GM12891 (cell line): ENCODE results near the gene LMNTD1.
A peak's percentile ranks its signal among the peaks of the same experiment; 100 is the strongest.

Source experiments
- DNase-seq: peaks from one replicate; pipeline ENCODE4 v3.0.0; 2011; ENCODE audit warnings: low spot score; ENCODE audit not compliant: insufficient read length
- FAIRE-seq: peaks from 2 replicates; lab custom pipeline; 2011; peaks lifted over from hg19 to GRCh38; lab: Jason Lieb, UNC
- PAX5 ChIP-seq: IDR thresholded peaks from 2 replicates; pipeline ENCODE4 v1.6.1; 2011; ENCODE audit warnings: low read length, moderate library complexity, mild to moderate bottlenecking; ENCODE audit not compliant: insufficient read depth, severe bottlenecking
- POLR2A ChIP-seq: IDR thresholded peaks from 2 replicates; pipeline ENCODE4 v1.6.1; 2011; ENCODE audit warnings: low read depth, low read length, control low read depth
- POLR2AphosphoS5 ChIP-seq: IDR thresholded peaks from 2 replicates; pipeline ENCODE4 v1.6.1; 2011; ENCODE audit warnings: low read depth, low read length, control low read depth
- POU2F2 ChIP-seq: IDR thresholded peaks from 2 replicates; pipeline ENCODE4 v1.6.1; 2011; ENCODE audit warnings: low read depth, mild to moderate bottlenecking, control low read depth, low read length, moderate library complexity
- SPI1 ChIP-seq: IDR thresholded peaks from 2 replicates; pipeline ENCODE4 v1.6.1; 2011; ENCODE audit warnings: low read depth, low read length, control low read depth
- TAF1 ChIP-seq: IDR thresholded peaks from 2 replicates; pipeline ENCODE4 v1.6.1; 2011; ENCODE audit warnings: low read depth, low read length, control low read depth

The LMNTD1 gene

GRCh38 chr12:25480145-25480544 is 72.9 kb downstream of the LMNTD1 start:
- FAIRE-seq (no peak), DNase-seq (no peak)
- TF ChIP-seq TAF1 (no peak), SPI1 (no peak)

DNA sequence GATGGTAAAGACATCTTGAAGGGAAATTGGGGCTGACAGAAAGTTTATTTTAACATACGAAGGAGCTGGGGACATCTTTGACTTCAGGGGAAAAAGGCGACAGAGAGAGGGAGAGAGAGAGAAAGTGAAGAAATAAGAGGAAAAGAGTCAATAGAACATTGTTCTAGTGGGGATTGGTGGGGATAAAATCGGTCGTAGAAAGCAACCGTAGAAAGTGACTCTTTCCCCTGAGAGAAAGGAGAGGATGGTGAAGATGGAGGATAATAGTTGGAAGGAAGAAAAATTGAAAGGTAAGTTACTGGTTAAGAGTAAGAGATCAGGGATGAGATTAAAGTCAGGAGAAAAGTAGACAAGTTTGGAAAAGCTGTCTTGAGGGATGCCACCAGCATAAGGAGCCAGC is 75.9 kb downstream of the LMNTD1 start:
- FAIRE-seq (no peak), DNase-seq (no peak)
- TF ChIP-seq TAF1 = no peak
- no peak for TF ChIP-seq SPI1
- TF ChIP-seq PAX5 = no peak
- TF ChIP-seq POLR2AphosphoS5 = no peak
- TF ChIP-seq POU2F2 = no peak
- no peak for TF ChIP-seq POLR2A

DNA sequence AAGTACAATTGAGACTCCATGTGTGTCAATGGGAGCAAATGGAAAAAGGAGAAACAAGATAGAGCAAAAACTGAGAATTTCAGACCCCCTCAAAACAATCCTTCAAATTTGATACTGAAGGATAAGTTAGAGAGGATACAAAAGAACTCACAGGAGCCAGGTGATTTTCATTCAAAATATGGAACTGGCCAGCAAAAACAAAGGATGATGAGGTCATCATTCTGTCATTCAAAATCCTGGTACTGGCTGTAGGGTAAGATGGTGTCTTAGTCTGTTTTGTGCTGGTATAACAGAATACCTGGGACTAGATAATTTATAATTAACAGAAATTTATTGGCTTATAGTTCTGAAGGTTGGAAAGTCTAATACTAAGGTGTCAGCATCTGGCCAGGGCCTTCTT is 80.6 kb downstream of the LMNTD1 start:
- FAIRE-seq = no peak
- TF ChIP-seq SPI1 (no peak), PAX5 (no peak), TAF1 (no peak), POLR2A (no peak), POU2F2 (no peak), POLR2AphosphoS5 (no peak)
- DNase-seq = no peak

DNA sequence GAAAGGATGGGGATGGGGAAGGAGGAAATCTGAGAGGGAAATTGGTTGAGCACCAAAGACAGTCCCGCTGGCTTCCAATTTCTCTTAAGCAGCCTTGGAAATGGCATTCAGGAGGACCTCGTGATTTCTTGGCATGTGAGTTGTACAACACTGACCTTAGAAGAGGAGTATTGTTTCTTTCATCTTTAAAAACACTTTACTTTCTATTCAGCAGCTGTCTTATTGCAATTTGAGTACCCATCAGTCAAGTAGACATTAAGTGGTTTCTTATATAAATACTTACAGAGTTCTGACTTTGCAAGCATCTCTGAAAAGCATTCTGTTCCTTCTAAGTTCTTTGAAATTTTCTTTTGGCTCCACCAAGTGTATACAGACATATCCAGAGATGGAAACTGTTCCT is 83.2 kb downstream of the LMNTD1 start:
- DNase-seq (no peak), FAIRE-seq (no peak)
- TF ChIP-seq POLR2A = no peak
- no peak for TF ChIP-seq POU2F2
- TF ChIP-seq TAF1 = no peak
- no peak for TF ChIP-seq PAX5
- no peak for TF ChIP-seq POLR2AphosphoS5

- FAIRE-seq = no peak
- TF ChIP-seq POU2F2 (no peak), TAF1 (no peak), PAX5 (no peak), SPI1 (no peak), POLR2A (no peak), POLR2AphosphoS5 (no peak)
- no peak for DNase-seq
These were observed 83.7 kb downstream of the LMNTD1 start for GRCh38 chr12:25469368-25469767.

GRCh38 chr12:25463521-25463920 is 89.6 kb downstream of the LMNTD1 start:
- FAIRE-seq (no peak), DNase-seq (no peak)
- TF ChIP-seq POLR2A (no peak), TAF1 (no peak), POU2F2 (no peak), PAX5 (no peak), POLR2AphosphoS5 (no peak), SPI1 (no peak)

DNA sequence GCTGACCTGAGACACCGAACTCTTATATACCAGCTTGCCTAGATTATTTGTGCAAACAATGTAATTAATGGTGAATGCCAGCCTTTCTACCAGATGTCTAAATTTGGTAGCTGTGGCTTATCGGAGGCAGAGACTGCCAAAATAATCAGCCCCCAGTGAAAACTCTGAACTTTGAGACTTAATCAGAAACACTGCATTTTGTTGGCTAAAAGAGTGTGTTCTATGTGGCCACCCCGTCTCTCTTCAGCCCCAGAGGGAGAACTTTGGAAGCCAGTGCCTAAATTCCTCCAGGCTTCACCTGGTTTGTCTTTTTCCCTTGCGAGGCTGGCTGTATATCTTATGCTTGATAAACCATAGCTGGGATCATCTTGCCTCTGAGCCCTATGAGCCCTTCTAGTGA is 90.1 kb downstream of the LMNTD1 start:
- TF ChIP-seq POU2F2 = no peak
- no peak for TF ChIP-seq TAF1
- TF ChIP-seq PAX5 = no peak
- TF ChIP-seq POLR2A = no peak
- TF ChIP-seq SPI1 = no peak
- no peak for TF ChIP-seq POLR2AphosphoS5
- FAIRE-seq = no peak
- DNase-seq = no peak

GRCh38 chr12:25459541-25459951 is 93.5 kb downstream of the LMNTD1 start:
- peak; percentile 66 for FAIRE-seq

DNA sequence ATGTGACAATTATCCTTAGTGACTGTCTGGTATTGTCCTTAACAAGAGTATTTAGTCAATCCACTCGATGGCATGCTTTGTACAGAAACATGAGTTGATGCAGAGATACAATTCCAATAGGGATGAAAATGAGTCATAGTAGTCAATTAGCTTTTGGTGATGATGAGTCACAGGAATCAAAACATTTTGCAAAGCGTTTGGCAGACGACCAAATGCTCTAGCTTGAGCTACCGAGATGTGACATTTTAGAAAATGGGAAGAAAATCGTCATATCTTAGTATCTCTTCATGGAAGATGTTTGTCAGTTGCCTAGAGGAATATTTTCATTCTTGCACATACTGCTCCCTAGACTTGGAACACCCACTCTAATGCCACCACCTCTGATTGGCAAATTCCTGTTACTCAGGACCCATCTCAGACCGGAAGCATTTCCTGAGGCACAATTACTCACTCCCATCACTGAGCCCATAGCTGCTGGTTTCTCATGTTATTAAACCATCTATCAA is 95.0 kb downstream of the LMNTD1 start:
- FAIRE-seq (no peak), DNase-seq (no peak)
- no peak for TF ChIP-seq TAF1
- TF ChIP-seq POU2F2 = no peak
- no peak for TF ChIP-seq POLR2AphosphoS5
- no peak for TF ChIP-seq PAX5
- no peak for TF ChIP-seq SPI1
- no peak for TF ChIP-seq POLR2A

More at GRCh38 chr12:25459541-25459951, 93.5 kb downstream of the LMNTD1 start:
- TF ChIP-seq POLR2A (no peak), TAF1 (no peak), SPI1 (no peak), PAX5 (no peak), POLR2AphosphoS5 (no peak)
- no peak for DNase-seq

DNA sequence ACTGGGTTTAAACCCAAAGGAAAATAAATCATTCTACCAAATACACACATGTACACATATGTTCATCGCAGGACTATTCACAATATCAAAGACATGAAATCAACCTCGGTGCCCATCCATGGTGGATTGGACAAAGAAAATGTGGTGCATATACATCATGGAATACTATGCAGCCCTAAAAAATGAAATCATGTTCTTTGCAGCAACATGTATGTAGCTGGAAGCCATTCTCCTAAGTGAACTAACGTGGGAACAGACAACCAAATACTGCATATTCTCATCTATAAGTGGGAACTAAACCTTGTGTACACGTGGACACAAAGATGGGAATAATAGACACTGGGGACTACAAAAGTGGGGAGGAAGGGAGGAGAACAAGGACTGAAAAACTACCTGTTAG is 96.6 kb downstream of the LMNTD1 start:
- no peak for DNase-seq
- TF ChIP-seq SPI1 = no peak
- no peak for FAIRE-seq
